Esophagus squamous epithelium (tissue), 4 donors: ENCODE measurements around the gene VMA21.

ENCODE experiments used
- CTCF ChIP-seq, 6 experiments: fragments of 450-650 bp in 4 of 6; fragments of 200-600 bp in 2 of 6; sonication (generic) in 2 of 6; IDR thresholded peaks; one replicate each; pipeline ENCODE4 v1.5.1; 2016 to 2019; ENCODE audit warnings: antibody characterized with exemption in 6 of 6, mild to moderate bottlenecking in 4 of 6, moderate library complexity in 4 of 6
- POLR2A ChIP-seq, 4 donors: fragments of 450-650 bp; IDR thresholded peaks; one replicate each; pipeline ENCODE4 v1.6.1; 2017; ENCODE audit warnings: antibody characterized with exemption in 4 of 4, mild to moderate bottlenecking in 4 of 4, moderate library complexity in 3 of 4

- TF ChIP-seq POLR2A (IDR thresholded peaks at IDR 0.05) (no peak), CTCF (IDR thresholded peaks at IDR 0.05) (no peak)
These were observed 27.5 kb downstream of the VMA21 start for GRCh38 chrX:151424505-151424904.
